Measurements from ENCODE around the gene CELF4.
"Not testable (repeated sequence)": the region's sequence is repeated elsewhere in the genome, so short reads cannot be mapped to it uniquely, and the experiment has no call there.

CELF4 gene

DNA sequence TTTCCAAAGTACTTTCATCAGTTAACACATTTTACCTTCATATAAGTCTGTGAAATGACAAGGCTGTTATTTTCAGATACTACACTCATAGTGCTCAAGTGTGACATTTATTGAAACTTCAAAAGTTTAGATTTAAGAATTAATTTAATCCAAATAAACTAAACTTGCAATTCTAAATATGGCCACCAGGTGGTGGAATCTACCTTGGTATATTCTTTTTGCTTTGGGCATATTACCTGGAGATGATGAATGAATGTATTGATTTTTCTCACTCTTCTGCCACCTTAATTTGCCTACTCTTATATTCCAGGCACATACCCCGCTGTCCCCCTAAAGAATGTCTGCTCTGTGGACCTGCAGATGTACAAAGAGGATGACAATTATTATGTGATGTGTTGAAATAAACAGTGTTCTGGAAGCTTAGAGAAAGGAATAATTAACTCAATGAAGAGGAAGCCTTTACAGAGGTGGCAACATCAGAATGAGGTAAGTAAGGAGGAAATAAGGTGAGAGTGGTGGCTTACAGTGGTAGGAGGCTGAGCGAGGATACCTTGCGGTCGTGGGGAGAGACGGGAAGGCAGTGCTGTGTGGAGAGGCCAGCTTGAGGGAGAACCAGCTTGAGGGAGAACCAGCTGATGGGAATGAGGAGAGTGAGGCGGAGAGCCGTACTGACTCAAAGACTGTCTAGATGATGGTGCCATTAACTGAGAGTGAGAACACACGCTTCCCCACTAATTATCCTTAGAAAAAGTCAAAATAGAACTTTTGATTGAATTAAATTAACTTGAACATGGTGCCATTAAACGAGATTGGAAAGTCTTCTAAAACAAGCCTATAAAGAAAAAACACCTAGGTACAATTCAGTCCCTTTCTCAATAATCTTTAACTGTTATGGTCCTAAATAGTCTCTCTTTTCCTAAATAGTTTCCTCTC lies 179.5 kb downstream of the CELF4 start:
- DNase-seq: no peak

DNA sequence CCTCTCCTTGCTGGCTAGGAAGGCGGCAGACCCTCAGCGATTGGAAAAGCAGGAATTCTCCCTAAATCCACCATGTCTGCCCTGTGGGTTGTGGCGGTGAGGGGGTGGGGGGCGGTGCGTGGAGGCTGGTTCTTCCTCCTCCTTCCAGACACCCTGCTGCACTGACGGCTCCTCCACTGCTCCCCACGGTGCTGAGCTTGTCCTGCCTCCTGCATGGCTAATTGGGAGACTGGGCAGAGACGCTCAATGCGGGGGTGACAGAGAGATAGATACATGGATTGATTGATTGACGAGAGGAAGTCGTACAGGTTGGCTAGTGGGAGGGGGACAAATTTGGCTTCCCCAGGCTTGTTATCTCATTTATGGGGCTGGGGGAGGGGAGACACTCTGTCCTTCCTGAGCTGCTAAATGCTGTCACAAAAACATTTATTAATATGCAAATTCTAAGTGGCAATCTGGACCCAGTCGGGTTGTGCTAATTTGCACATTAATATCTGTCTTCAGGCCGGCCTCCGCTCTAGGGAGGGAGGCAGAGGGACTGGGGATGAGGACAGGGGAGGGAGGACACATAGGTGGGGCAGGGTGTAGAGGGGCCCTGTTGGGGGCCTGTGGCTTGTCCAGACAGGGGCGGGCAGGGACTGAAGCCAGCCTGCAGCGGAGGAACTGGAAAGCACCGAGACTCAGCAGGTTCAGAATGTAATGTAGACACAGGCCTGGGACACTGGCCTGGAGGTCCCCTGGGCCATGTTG lies 181.6 kb downstream of the CELF4 start:
- DNase-seq: no peak

DNA sequence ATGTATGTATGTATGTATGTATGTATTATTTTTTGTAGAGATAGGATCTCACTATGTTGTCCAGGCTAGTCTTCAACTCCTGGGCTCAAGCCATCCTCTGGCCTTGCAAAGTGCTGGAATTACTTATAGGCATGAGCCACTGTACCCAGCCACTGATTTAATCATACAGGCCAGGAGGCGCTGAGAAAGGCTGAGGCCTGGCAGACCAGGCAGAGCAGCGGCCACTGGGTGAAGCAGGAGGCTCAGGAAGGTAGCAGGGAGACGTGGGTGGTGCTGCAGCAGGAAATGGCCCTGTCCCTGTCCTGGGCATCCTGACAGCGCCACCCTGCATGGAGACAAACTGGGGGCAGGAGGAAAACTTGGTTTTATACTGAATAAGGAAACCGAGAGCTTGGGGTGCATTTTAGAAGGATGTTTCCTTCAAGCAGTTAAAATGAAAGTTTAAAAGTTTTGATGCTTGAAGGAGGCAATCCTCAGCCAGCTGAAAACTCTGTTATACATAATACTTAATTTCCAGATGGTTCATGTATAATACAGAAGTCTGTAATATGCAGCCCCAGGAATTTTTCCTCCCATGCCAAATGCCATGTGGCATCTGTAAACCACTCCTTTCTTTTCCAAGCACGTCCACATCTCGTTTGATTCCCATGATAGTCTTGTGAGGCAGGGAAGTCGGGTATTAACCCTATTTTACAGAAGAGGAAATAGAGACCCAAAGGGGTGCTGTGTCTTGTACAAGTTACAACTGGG lies 182.4 kb downstream of the CELF4 start:
- DNase-seq: peak; percentile 48

DNA sequence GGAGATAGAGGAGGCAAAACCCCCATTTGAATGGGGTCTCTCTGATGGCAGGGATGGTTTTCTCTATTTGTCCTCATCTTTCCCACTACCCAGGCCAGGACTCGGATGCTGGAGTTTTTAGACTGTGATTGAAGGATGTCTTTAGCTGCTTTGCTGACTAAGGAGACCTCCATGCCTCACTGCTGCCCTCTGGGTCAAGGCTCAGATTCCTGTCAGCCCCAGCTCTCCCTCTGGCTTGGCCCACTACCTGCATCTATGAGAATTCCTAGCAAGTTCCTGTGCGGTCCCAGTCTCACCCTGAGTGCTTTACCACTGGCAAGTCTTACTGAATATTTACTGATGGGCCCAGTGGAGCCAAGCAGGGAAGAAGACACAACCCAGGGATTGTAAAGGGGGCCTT lies 184.0 kb downstream of the CELF4 start:
- no peak for DNase-seq

DNA sequence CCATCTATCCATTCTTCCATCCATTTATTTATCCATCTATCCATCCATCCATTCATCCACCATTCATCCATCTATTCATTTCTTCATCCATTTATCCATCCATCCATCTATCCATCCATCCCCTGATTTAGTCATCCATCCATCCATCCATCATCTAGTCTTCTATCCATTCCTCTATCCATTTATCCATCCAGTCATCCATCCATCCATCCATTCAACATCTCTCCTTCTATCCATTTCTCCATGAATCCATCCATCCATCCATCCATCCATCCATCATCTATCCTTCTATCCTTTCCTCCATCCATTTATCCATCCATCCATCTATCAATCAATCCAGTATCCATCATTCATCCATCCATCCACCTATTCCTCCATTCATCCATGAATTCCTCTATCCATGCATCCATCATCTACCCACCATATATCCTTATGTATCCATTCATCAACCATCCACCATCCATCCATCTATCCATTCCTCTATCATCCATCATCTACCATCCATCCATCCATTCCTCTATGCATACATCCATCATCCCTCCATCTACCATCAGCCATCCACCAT lies 185.0 kb downstream of the CELF4 start:
- DNase-seq: no peak

DNA sequence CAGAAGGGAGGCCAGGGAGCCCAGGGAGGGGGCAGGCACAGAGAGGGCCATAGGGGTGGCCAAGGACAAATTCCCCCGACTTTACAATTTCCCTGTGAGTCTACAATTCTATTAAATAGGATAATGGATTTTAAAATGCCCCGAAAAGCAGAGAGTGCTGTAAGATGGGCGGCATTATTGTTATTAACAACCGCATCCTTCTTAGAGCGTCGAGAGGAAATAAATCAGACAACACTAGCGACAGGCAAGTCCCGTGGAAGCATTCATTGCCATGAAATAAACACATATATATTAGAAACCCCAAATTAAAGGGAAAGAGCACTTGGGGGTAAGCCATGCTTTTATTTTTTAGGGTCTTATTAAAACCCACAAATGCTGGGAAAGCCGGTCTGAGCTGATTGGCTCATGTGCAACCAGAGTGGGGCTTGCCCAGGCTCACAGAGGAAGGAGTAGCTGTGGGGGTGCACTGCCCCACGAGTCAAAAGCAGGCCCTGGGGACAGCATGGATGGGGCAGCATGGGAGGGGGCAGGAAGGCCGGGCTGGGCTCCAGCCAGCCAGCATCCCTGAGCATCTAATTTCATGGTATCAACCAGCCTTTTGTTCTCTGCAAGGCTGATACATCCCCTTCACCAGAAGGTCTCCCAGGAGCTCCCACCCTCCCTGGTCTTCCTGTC lies 187.1 kb downstream of the CELF4 start:
- DNase-seq: no peak

DNA sequence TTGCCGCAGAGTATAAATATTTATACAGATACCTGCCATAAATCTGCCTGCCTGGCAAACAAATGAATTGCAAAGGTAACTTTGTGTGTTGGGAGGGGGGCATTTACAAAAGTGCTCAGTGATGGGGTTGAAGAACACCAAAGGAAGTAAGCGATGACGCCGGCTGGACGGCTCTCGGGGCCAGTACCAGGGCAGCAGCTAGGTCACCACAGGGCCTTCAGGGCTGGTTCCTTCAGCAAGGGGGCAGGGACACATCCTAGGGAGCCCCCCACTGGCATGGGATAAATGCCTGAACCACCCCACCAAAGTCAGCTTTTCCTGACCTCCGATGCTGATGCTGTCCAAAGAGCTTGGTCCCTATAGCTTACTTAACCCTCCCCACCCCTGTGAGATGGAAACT lies 190.4 kb downstream of the CELF4 start:
- DNase-seq: no peak

DNA sequence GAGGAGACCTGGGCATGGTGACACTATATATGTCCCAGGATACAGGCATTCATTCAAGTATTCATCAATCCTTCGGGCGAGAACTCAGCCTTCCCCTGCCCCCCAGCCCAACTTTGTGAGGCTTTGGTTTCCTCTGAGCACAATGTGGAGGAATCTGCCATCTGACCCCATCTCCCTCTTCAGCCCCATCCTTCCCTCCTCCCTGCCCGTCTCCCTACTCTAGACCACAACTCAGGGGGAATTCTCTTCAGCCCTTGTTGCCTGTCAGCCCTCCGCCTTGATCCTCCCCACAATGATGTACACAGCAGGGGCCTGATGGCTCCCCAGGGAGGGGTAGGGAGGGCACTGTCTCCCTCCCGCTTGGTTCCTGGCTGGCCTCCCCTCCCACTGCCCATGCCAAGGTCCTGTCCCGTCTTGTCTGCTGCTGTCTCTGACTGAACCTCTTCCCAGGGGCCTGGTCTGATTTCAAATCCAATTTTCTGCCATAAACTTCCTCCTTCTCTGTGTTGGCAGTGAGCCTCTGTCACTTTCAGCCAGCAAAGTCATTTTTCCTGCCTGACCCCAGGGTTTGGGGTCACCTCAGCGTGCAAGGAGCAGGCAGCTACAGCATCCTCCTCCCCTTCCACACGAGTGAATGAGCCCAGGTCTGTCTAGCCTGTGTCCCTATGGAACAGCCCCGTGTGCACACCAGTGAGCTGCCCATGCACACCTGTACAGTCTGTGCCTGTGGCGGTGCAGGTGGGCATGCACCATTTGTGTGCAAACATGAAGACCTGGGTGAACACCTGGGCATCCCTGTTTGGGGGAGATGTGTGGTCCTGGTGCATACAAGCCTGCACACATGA lies 197.3 kb downstream of the CELF4 start:
- no peak for DNase-seq

DNA sequence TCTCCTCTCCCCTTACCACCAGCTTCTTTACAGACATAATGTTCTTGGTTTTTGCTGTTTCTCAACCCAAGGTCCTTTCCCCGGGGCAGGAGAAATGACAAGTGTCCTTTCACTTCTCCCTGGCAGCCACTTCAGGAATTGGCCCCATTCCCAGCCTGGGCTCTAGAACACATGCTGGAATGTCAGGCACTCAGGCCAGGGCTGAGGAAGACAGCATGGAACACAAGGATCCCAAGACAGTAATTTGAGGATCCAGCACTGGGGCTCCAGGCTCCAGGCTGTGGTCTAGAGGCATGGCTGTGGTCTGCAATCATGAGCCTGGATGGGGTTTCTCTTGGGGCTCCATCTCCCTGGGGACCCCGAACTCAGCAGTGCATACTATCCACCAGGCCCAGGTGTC lies 201.4 kb downstream of the CELF4 start:
- DNase-seq: no peak

DNA sequence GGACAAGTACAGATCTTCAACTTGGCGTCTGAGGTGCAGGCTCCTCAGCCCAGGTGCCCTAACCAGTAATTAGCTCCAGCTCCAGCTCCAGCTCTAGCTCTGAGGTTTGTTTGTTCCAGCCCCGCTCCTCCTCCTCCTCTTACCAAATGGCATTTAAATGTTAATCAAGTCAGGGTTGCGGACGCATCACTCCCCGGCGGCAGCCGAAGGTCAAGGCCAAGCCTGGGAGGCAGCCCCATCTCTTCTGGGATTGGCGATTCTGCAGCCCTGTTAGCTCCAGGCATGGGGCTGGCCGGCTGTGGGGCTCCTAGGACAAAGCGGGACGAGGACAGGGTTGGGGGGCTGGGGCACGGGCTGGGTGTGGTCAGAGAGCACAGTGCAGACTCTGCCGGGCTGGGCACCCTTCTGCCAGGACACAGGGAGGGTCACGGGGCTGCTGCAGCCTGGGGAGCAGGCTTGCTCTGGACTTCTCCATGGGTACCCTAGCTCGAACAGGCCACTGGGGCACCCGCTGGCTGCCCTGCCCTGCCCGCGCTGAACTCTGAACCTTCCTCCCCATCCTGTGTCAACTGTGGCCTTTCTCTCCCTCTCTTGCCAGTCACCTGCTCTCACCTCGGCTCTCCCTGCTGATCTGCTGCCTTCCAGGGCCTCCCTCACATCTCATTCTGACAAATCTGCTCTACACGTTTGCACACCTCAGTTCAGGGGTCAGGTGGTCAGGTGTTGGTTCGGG lies 203.3 kb downstream of the CELF4 start:
- DNase-seq: no peak

DNA sequence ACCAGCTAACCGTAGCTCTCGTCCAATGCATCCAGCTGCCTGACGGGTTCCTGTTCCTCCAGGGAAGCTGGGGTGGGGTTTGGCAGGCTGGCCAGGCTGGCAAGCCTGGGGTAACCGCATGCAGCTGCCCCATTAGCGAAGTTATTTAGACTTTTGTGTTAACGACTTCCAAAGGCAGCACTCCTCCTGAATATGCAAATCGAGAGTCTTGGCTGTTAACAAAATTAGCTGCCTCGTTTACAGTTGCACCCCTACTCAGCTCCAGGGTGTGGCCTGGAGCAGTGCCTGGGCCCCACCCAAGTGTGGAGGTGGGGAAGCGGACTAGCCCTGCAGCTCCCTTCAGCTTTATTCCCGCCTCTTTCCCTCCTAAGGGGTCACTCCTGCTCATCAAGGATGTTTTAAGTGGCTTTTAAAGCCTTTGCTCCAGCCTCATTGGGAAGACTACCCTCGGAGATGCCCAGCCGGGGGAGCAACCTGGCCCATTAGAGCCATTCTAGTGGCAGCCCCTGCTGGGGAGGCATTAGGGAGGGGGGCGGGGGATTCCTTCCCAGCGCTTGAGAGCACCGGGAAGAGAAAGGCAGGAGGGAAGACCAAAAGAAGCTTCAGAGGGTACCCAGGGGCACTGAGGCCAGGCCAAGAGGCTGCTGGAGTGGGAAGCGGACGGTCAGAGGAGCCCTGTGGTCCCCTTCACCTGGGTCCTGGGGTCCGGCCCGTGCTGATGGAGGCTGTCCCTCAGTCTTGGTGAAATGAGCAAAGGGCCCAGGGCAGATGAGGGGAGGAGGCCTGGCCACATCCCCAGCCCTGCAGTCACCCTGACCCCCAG lies 204.1 kb downstream of the CELF4 start:
- DNase-seq: peak; percentile 55

DNA sequence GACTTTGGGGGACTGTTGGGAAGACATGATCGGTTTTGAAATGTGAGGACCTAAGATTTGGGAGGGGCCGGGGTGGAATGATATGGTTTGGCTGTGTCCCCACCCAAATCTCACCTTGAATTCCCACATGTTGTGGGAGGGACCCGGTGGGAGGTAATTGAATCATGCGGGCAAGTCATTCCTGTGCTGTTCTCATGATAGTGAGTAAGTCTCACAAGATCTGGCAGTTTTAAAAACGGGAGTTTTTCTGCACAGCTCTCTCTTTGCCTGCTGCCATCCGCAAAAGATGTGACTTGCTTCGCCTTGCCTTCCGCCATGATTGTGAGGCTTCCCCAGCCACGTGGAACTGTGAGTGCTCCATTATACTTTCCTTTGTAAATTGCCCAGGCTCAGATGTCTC lies 207.5 kb downstream of the CELF4 start:
- DNase-seq: not testable (repeated sequence)

DNA sequence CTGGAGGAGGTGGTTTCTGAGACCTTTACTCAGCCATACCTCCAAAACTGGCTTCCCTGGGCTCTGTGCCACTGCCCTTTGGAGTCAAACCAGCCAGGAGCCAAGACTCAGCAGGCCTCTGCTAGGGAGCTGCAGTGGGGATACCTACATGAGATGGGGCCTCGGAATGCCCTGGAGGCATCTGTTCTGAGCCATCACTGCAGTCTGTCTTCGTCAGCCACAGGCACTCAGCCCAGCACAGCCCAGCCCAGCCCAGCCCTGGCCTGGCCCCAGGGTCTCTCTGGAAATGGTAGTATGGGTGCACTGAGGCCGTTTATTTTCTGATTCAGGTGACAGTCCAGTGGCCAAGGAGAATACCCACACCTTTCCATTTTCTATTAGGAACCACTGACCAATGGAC lies 209.8 kb downstream of the CELF4 start:
- DNase-seq: no peak

DNA sequence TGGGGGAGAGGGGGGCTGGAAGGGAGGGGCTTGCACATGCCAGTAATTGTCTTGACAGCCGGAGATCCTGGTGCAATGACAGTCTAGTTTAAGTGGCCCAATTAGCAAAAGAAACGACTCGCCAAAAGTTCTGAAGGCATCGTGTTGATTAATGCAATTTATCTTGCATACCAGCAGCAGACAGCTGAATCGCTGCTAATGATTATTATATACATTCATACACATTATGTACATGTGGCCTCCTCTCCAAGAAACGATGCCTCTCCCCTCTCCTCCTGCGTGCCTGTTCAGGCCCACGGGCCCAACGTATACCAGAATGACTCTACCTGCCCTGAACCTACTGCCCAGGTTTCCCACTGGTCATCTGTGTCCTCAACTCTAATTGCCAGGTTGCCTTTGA lies 214.5 kb downstream of the CELF4 start:
- DNase-seq: no peak

DNA sequence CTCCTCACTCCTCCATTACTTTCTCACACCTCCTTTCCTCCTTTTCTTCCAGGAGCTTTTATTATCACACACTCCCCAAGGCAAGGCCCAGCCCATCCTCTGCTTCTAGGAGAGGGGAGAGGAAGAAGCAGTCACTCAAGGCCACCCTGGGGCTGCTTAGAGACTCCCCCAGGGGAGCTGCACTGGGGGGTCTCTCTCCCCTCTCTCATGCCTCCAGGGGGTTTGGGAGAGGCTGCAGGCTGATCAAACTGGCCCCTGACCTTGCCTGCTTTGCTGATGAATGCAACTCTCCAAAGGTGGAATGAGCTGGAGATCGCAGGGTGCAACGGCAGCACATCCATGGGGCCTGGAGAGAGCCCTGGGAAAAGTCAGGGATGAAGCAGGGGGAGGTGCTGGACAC lies 216.9 kb downstream of the CELF4 start:
- DNase-seq: no peak

DNA sequence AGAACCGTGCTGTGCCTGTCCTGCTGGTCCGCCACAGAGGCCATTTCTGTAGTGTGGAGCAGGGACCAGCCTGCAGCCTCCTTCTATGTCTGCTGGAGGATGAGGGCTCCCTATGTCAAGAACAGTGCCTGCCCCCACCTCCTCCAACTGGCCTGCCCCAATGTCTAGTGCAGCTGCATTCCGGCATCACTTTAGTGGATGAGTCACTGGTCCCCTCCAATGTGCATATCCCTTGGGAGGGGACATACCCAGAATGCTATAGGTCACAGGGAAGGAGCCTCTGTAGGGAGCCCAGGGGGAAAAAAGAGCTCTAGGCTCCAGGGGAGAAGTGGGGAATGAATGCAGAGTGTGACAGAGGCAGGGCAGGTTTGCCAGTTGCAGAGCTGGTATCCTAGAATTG lies 219.6 kb downstream of the CELF4 start:
- DNase-seq: no peak

DNA sequence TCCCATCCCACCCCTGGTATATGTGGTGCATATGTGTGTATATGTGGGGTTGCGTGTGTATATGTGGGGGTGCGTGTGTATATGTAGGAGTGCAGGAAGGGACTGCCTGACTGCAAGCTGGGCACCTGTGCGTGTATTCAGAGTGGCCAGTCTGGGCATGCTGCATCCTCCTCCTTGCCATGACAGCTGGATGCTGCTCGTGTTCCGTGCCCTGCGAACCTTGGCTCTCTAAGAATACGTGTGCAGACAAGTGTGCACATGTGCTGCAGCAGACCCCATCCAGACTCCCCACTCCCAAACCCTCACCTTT lies 222.1 kb downstream of the CELF4 start:
- no peak for DNase-seq

DNA sequence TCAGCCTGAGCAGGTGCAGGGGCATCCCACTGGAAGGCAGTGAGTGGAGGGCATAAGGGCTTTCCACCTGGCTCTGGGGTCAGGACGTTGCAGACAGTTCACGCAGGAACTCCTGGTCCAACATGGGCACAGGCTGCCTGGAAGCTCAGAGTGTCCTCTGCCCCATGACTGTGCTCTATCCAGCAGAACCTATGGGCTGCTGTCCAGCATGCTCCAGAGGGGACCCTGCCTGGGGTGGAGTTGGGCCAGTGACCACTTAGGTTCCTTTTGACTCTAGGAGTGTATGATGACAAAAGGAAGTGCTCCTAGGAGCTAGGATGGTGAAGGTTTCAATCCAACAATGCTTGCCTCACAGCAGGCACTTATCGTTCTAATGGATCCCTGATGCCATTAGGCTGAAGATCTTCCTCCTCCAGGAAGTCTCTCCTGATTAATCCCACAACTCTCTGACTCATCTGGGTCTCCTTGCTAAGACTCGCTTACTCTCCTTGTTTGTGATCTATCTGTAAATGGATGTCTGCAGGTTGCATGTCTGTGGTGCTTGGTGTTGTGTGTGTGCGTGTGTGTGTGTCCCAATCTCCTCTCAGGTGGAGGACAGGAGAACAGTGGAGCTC lies 224.0 kb downstream of the CELF4 start:
- no peak for DNase-seq

DNA sequence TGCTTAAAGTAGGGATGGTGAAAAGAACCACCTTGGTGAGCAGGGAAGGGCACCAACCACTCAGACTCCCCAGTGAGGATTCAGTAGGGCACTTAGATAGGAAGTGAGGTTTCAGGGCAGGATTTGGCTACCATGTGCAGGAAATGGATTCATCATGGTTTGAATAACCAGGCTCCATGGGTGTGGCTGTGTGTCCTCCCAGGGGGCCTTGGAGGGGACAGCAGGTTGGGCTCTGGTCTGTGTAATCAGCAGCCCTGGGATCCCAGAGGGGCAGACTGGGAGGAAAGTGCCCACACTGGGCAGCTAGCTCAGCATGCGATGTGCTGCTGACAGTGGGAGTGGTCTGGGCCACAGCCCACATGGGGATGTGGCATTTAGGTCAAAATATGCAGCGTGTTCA lies 224.6 kb downstream of the CELF4 start:
- no peak for DNase-seq

Measured in right hindlimb (tissue), 1 donor.